DOHH2 (cell line): Measurements from ENCODE around the gene TMEM141.
"Not testable (repeated sequence)": the region's sequence is repeated elsewhere in the genome, so short reads cannot be mapped to it uniquely, and the experiment has no call there.

ENCODE experiments used
- H3F3A ChIP-seq: fragments of 200-600 bp; sonication (generic), shearing (Covaris generic); 2 replicates; pipeline ENCODE4 v1.6.0; 2016; ENCODE audit warnings: antibody characterized with exemption, mild to moderate bottlenecking; ENCODE audit not compliant: control insufficient read depth, insufficient read depth
- H3K27ac ChIP-seq: fragments of 200-600 bp; sonication (generic); 2 replicates; pipeline ENCODE4 v1.5.1; 2014; ENCODE audit warnings: low read depth, mild to moderate bottlenecking, low read length, moderate library complexity
- H3K27me3 ChIP-seq: fragments of 200-600 bp; sonication (generic); 2 replicates; pipeline ENCODE4 v1.6.1; 2014; ENCODE audit warnings: mild to moderate bottlenecking, low read length, mixed read lengths; ENCODE audit not compliant: control insufficient read depth
- H3K36me3 ChIP-seq: fragments of 200-600 bp; sonication (generic); 2 replicates; pipeline ENCODE4 v1.6.1; 2014; ENCODE audit warnings: mild to moderate bottlenecking, low read length, moderate library complexity, mixed read lengths; ENCODE audit not compliant: control insufficient read depth
- H3K4me1 ChIP-seq: fragments of 200-600 bp; sonication (generic); 2 replicates; pipeline ENCODE4 v1.6.1; 2014; ENCODE audit warnings: mild to moderate bottlenecking, low read length, mixed read lengths; ENCODE audit not compliant: control insufficient read depth
- H3K4me2 ChIP-seq: fragments of 200-600 bp; sonication (generic); 2 replicates; pipeline ENCODE4 v1.6.0; 2014; ENCODE audit warnings: mild to moderate bottlenecking, low read length, moderate library complexity
- H3K4me3 ChIP-seq: fragments of 200-600 bp; sonication (generic); 2 replicates; pipeline ENCODE4 v1.5.1; 2014; ENCODE audit warnings: mild to moderate bottlenecking, low read length, mixed read lengths
- H3K79me2 ChIP-seq: fragments of 200-600 bp; sonication (generic); 2 replicates; pipeline ENCODE4 v1.6.1; 2014; ENCODE audit warnings: mild to moderate bottlenecking, low read length, mixed read lengths; ENCODE audit not compliant: control insufficient read depth
- H3K9me2 ChIP-seq: fragments of 200-600 bp; sonication (generic); replicated peaks from 2 replicates; pipeline ENCODE4 v1.6.1; 2014; ENCODE audit warnings: mild to moderate bottlenecking, low read length, mixed read lengths; ENCODE audit not compliant: control insufficient read depth
- H3K9me3 ChIP-seq: fragments of 200-600 bp; sonication (generic); 2 replicates; pipeline ENCODE4 v1.6.1; 2014; ENCODE audit warnings: antibody characterized with exemption, low read length, mixed read lengths; ENCODE audit not compliant: control insufficient read depth, insufficient read depth
- H4K20me1 ChIP-seq: fragments of 200-600 bp; sonication (generic); 2 replicates; pipeline ENCODE4 v1.6.0; 2014; ENCODE audit warnings: low read depth, mild to moderate bottlenecking, antibody characterized with exemption, low read length, moderate library complexity; ENCODE audit not compliant: control insufficient read depth, insufficient read depth
- CTCF ChIP-seq: fragments of 200-600 bp; sonication (generic); IDR thresholded peaks from one replicate; pipeline ENCODE4 v1.5.1; 2014; ENCODE audit warnings: antibody characterized with exemption, mild to moderate bottlenecking, low read depth, low read length; ENCODE audit not compliant: poor library complexity, severe bottlenecking
- EZH2phosphoT487 ChIP-seq: fragments of 200-600 bp; sonication (generic); IDR thresholded peaks from 2 replicates; pipeline ENCODE4 v1.6.1; 2017; ENCODE audit warnings: borderline replicate concordance, mild to moderate bottlenecking, antibody characterized with exemption, low read length, moderate library complexity, mixed read lengths

The TMEM141 gene

GRCh38 chr9:136765041-136765440 lies 26.1 kb upstream of the TMEM141 start:
- Histone ChIP-seq H3K4me1 (peaks cover 45% of the 10 kb centered on the region), H3F3A (peaks cover 13% of the 10 kb centered on the region), H3K36me3 (no peaks in the 10 kb centered on the region), H3K4me2 (no peak overlapping the region), H3K27me3 (peaks cover 17% of the 10 kb centered on the region), H3K27ac (no peak overlapping the region), H4K20me1 (no peaks in the 10 kb centered on the region), H3K79me2 (no peaks in the 10 kb centered on the region), H3K4me3 (no peak overlapping the region), H3K9me2 (no peaks in the 10 kb centered on the region), H3K9me3 (no peaks in the 10 kb centered on the region)
- TF ChIP-seq EZH2phosphoT487: no peak
- no peak for TF ChIP-seq CTCF

GRCh38 chr9:136765745-136766409 lies 25.3 kb upstream of the TMEM141 start:
- not testable (repeated sequence) for H3K27ac ChIP-seq, H3K4me2 ChIP-seq, H3K4me3 ChIP-seq, H4K20me1 ChIP-seq, H3K9me2 ChIP-seq, H3K36me3 ChIP-seq, H3K9me3 ChIP-seq, H3K79me2 ChIP-seq
- H3K4me1 ChIP-seq: peaks cover 41% of the 10 kb centered on the region
- peaks cover 13% of the 10 kb centered on the region for H3F3A ChIP-seq
- peaks cover 17% of the 10 kb centered on the region for H3K27me3 ChIP-seq

GRCh38 chr9:136766410-136767120 lies 24.6 kb upstream of the TMEM141 start:
- not testable (repeated sequence) for H3K9me3 ChIP-seq, H4K20me1 ChIP-seq, H3K79me2 ChIP-seq, H3K36me3 ChIP-seq, H3K9me2 ChIP-seq
- Histone ChIP-seq H3K27me3 (peaks cover 17% of the 10 kb centered on the region), H3F3A (peaks cover 13% of the 10 kb centered on the region), H3K4me3 (0 out of 2 replicates have a peak overlapping the region, but pooled peaks have one; percentile 22), H3K27ac (0 out of 2 replicates have a peak overlapping the region, but pooled peaks have one; percentile 15), H3K4me1 (peaks cover 38% of the 10 kb centered on the region), H3K4me2 (peak overlapping the region; percentile 54)

GRCh38 chr9:136769710-136770191 lies 21.4 kb upstream of the TMEM141 start:
- peaks cover 42% of the 10 kb centered on the region for H3K4me1 ChIP-seq

More at GRCh38 chr9:136769710-136770191, 21.4 kb upstream of the TMEM141 start:
- H3K27ac ChIP-seq: no peak overlapping the region
- peaks cover 14% of the 10 kb centered on the region; the same call in 1 of the 2 replicates for H3K9me3 ChIP-seq
- peaks cover 13% of the 10 kb centered on the region for H3F3A ChIP-seq
- no peaks in the 10 kb centered on the region for H3K79me2 ChIP-seq
- TF ChIP-seq CTCF (peak; percentile 70), EZH2phosphoT487 (no peak)
- H3K9me2 ChIP-seq: no peaks in the 10 kb centered on the region
- H4K20me1 ChIP-seq: no peaks in the 10 kb centered on the region
- peaks cover 9% of the 10 kb centered on the region for H3K27me3 ChIP-seq
- no peak overlapping the region for H3K4me3 ChIP-seq
- peak overlapping the region; percentile 55 for H3K4me2 ChIP-seq
- peaks cover 2% of the 10 kb centered on the region; the same call in 1 of the 2 replicates for H3K36me3 ChIP-seq
